RPMI8226 (cell line): ENCODE data around the gene POFUT2.
A peak's percentile ranks its signal among the peaks of the same experiment; 100 is the strongest.

Experiments used
- DNase-seq: peaks from one replicate; pipeline ENCODE4 v3.0.0-alpha.2; 2015

POFUT2 gene, protein sequence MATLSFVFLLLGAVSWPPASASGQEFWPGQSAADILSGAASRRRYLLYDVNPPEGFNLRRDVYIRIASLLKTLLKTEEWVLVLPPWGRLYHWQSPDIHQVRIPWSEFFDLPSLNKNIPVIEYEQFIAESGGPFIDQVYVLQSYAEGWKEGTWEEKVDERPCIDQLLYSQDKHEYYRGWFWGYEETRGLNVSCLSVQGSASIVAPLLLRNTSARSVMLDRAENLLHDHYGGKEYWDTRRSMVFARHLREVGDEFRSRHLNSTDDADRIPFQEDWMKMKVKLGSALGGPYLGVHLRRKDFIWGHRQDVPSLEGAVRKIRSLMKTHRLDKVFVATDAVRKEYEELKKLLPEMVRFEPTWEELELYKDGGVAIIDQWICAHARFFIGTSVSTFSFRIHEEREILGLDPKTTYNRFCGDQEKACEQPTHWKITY

DNA sequence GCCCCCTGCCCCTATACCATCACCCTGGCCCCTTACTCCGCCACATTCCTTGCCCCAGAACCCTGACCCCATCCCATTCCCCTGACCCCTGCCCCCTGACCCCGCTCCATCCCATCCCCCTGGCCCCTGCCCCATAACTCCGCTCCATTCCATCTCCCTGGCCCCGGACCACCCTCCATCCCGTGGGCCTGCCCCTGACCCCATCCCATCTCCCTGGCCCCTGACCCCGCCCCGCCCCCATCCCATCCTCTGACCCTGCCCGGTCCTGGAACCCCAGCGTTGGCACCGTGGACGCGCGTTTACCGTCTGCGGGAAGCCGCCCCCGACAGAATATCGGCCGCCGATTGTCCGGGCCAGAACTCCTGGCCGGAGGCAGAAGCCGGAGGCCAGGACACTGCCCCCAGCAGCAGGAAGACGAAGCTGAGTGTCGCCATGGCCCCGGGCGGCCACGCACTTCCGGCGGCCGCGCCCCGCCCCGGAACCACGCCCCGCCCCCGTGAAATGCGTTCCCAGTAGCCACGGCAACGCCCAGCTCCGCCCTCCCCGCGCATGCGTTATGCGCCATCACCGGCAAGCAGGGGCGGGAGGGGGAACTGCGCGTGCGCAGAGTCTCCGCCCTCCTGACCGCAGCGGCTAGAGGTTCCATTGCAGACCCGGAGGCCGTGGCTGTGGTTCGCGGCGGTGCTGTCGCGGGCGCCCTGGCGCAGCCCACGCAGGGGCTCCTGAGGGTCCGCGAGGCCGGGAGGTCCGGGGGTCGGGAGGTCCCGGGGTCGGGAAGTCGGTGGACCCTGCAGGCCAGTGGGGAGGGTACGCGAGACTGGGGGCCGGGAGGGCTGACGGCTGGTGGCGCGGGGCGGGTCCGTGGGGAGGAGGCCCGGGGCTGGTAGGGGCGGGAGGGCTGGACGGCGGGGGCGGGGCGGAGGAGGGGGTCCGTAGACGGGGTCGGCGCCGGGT is at the start of gene POFUT2:
POFUT2 (minus strand) TSS at position 458 of the 954 bp plus-strand sequence; CDS start at position 434, 24 bp downstream.
- peak; percentile 98 for DNase-seq

DNA sequence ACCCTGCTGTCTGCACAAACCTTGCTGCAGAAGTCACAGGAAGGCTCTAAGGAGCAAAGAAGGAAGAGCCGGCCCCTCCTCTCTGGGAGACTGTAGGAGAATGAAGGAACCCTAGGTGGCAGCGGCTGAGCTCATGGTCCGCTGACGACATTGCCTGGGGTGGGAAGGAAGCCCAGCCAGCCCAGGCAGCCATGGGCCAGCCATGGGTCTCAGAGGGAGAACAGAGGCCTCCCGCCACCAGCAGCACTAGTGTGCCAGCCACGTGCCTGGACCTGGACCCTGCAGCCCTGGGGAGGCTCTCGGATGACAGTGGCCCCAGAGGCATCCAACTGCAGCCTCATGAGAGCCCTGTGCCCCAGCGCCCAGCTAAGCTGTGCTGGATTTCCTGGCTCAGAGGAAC is 49.2 kb upstream of the POFUT2 start:
- no peak for DNase-seq

DNA sequence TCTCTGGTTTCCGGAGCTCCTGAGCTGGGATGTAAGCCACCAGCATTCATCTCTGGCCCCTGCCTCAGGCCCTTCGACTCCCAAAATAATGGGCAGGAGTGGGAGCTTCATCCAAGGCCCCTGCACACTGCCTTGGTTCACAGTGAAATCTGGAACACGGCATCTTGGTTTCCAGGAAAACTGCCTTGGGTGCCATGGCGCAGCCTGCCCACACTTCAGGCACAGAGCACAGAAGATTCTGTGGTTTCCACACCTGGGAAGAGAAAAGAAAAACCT is 48.8 kb upstream of the POFUT2 start:
- DNase-seq, result no peak

DNA sequence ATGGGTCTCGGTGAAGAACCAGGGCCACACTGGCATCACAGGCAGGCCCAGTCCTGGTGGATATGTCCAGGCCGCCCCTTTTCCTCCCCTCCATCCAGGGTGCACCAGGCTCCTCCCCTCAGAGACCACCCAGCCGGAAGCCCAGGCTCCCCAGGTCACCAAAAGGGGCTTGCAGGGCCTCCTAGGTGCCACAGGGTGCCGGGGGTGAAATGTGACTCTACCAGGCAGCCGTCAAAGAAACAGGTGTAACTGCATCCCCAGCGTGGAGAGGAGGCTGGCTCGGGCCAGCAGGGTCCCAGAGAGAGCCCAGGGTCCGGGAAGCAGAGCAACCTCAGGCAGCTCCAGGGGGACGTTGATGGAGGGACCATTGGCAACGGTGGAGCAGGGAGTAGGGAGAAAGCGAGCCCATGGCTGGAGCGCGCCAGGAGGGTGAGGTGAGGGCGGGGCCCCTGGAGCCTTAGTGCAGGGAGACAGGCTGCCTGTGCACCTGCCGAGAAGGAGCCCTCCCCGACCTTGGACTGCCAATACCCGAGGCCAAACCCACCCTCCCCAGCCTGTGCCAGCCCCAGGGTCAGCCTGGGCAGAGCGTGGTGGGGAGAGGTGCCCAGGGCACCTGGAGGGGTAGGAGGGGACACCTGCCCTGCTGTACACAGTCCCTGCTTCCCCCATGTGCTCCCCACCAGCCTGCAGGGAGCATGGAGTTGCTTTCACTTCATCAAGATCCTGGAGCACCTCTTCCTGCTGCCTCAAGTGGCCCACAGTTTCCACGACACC is 48.3 kb upstream of the POFUT2 start:
- no peak for DNase-seq

DNA sequence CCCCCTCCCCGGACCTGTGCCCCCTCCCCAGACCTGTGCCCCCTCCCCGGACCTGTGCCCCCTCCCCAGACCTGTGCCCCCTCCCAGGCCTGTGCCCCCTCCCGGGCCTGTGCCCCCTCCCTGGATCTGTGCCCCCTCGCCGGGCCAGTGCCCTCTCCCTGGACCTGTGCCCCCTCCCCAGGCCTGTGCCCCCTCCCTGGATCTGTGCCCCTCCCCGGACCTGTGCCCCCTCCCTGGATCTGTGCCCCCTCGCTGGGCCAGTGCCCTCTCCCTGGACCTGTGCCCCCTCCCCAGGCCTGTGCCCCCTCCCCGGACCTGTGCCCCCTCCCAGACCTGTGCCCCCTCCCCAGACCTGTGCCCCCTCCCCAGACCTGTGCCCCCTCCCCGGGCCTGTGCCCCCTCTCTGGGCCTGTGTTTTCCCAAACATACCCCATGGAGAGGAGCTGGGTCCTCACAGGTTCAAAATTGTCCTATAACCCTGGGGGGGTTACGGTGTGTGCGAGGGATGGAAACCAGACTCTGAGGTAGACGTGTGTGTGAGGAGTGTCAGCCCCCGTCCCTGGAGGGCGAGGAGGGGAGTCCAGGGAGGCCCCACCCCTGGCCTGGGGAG is 47.6 kb upstream of the POFUT2 start:
- no peak for DNase-seq

DNA sequence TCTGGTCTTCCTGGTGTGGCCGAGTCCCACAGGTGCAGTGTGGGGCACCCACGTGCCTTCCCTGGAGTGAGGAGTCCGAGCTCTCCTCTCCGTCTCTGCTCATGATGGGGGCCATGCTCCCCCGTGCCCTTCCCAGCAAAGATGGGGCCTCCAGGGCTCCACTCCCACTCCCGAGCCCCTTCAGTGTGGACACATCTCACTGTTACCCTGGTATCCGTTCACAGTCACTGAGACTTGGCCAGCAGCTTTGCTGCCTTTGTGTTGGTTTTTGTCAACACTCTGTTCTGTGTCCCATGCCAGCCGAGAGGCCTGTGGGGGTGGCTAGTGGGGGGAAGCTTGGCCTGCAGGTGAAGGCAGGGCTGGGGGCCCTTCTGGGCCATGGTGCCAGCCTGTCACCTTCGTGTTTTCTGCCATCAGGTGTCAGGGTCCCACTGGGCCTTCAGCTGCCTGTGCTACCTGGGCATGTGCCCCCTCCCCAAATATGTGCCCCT is 46.9 kb upstream of the POFUT2 start:
- DNase-seq, result no peak

DNA sequence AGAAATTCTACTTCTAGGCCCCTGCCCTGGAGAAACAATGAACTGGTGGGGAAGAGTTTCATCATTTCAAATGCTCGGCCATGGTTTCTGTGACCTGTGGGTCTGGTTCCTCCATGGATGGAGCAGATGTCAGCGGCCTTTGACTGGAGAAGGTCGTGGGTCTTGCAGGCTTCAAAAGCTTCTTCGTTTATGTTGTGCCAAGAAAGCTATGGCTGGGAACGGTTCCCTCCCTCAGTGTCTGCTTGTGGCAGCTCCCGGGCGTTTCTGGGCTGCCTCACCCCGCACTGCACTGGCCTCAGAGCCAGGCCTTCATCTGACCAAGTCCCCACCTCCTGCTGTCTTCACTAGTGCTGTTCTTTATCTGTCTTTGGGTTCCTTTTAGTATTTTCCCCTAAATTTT is 46.4 kb upstream of the POFUT2 start:
- DNase-seq, result no peak

DNA sequence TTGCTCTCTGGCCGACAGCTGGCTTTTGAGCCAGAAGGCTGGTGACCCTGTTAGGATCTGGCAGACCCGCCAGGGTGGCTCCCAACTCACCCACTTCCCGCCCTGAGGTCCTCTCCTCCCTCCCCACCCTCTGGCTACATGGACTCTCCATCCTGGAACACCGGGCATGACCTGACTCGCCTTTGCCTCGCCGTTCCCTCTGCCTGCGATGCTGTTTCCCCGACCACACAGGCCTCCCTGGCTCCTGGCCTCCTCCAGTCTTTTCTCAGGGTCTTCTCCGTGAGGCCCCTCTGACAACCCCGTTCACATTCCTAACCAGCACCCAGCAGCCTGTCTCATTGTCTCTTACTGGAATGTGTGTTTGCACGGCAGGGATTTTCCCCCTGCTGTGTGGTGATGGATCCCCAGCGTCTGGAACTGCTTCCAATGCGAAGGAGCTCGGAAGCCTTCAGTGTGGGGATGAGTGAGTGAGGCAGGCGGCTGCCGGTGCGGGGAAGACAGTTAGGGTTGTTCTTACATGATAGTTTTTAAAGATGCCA is 46.0 kb upstream of the POFUT2 start:
- DNase-seq, result no peak

DNA sequence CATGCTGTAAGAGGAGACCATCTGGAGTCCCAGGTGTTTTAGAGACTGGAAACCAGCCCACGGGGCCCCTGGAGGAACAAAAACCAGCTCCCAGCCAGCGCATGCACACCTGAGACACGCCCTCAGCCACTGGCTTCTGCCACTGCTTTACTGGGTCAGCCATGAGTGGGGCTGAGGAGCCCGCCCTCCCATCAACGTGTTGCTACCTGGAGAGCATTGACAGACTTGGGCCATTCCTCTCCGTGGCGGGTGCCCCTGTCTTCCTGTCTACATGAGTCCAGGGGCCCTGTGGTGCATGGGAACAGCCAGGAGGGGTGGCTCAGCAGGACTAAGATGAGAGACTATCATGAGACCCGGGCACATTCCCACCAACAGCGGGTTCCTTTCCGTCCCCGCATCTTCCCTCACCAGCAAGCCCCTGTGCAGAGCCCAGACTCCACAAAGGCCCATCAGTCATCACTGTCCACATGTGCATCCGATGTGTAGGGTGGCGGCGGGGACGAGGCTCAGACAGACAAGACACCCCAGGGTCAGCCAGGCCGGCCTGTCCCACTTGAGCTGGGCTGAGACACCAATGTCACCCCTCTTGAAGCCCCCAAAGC is 45.4 kb upstream of the POFUT2 start:
- DNase-seq, result peak; percentile 77

DNA sequence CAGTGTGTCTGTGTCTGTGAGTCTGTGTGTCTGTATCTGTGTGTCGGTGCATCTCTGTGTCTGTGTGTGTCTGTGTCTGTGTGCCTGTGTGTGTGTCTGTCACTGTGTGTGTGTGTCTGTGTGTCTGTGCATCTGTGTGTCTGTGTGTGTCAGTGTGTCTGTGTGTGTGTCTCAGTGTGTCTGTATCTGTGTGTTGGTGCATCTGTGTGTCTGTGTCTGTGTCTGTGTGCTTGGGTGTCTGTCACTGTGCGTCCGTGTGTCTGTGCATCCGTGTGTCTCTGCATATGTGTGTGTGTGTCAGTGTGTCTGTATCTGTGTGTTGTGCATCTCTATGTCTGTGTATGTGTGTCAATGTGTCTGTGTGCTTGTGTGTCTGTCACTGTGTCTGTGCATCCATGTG is 44.7 kb upstream of the POFUT2 start:
- DNase-seq, result no peak

DNA sequence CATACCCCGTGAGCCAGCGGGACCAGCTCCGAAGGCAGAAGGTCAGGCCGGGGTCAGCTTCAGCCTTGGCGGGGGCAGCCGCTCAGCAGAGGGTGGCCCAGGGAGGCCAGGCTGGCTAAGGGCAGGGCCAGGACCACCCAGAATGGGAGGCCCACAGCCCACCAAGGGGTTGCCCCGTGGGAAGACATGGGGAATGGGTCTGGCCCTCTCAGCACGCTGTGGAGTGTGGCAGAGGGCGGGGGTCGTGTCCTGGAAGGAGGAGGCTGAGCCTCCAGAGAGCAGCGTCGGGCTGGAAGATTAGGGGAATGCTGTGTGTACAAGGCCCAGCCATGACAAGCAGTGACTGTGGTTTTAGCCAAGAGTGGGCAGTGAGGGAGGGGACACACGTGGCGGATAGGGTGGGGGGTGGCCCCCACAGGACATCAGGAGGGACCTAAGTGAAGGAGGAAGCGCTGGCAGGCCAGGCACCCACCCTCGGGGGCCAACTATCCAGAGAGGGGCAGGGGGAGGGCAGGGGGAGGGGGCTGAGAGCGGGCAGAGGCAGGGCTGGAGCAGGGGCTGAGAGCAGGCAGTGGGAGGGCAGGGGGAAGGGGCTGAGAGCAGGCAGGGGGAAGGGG is 43.9 kb upstream of the POFUT2 start:
- DNase-seq, result no peak

DNA sequence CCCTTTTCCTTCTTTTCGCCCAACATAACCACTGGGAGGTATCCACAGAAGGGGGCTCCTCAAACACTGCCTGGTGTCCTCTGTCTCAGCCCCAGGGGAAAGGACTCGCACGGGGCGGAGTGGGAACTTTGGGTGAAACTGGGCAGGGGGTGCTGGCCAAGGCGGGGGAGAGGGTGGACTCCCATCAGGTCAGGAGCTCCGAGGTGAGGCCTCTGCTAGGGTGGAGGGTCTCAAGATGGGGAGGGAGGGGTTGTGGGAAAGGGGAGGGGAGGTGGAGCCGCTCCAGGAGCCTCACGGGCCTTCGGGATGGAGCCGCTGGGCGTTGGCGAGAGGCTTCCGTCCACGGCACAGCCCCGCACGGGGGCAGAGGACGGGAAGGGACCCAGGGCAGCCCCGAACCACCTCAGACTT is 43.2 kb upstream of the POFUT2 start:
- DNase-seq, result no peak

DNA sequence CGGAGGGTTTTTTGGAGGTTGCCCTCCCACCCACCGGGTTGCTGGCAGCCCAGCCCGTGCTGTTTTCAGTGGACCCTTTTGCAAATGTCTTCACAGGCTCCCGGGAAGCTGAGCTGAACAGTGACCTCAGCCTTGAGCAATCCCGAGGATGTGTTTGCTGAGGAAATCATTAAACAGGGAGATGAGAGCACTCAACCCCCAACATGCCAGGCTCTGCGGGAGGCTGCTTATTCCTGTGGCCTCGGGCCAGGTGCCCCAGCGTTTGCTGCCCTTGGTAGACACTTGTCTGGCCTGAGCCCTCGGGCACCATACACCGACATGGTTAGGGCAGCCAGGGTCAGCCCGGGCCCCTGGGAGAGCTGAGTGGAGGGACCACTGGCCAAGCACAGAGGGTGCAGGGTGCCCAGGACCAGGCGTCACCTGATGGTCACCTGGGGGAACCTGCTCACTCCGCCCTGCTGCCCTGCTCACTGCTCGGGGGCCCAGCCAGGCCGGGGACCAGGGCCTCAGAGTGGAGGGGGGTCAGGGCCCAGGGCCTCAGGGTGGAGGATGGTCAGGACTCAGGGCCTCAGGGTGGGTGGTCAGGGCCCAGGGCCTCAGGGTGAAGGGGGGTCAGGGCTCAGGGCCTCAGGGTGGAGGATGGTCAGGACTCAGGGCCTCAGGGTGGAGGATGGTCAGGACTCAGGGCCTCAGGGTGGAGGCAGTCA is 42.5 kb upstream of the POFUT2 start:
- DNase-seq, result no peak

DNA sequence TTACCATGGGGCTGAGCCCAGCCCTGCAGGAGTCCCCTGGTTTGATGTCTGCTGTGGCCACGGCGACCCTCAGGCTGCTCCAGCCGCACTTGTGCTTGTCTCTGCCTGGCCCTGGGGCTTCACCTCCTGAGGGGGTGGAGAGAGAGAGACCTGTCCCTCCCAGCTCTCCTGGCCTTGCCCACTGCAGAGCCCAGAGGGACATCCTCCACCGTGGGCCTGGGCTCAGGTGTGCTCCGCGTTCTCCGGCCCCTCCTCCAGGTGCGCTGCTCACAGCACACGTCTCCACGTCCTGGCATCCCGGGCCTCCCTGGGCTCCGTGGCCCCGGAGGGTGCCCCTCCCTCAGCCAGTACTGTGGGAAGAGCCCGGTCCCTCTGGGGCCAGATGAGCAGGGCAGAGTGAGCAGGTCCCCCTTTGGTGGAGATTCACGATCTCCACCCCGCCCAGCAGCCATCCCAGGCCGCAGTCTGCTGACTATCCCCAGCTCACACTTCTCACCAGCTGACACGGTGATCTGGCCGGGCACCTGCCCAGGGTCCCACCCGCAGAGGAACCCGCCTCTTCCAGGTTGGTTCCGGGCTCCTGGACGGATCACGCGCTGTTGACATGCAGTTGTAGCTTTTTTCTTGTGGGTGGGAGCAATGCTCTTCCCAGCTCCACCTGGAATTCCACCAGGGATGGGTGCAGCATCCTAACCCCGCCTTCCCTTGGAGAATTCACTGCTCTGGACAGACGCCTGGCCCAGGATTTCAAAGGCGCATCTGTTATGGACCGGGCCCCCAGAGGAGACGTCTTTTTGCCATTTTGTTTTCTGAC is 41.8 kb upstream of the POFUT2 start:
- DNase-seq, result no peak

DNA sequence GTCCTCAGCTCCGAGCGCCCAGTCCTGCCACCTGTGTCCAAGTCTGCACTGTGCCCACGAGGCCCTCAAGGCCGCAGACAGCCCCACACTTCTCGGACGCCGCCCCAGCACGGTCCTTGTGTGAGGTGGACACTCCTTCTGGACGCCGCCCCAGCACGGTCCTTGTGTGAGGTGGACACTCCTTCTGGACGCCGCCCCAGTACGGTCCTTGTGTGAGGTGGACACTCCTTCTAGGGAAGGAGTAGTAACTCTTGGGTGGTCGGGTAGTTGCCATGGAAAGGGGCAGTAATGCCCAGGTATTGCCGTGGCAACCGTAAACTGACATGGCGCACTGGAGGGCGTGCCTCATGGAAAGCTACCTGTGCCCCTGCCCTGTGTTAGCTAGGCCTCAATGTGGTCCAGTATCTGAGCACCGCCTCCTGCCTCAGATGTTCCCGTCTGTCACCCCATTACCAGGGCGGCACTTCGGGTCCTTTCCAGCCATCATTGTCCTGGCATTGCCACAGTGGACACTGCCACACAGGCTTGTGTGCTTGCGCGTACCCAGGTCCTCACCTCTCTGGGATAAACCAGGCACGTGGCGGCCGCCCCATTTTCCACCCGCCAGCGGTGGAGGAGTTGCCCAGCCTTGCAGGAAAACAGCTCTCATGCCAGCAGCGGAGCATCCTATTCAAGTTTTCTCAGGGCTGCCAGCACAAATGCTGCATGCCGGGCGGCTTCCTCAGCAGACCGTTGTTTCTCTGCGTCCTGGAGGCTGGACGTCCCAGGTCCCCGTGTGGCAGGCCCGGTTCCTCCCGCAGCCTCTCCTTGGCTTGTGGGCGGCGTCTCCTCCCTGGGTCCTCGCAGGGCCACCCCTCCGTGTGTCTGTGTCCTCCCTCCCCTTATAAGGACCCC is 40.8 kb upstream of the POFUT2 start:
- no peak for DNase-seq

DNA sequence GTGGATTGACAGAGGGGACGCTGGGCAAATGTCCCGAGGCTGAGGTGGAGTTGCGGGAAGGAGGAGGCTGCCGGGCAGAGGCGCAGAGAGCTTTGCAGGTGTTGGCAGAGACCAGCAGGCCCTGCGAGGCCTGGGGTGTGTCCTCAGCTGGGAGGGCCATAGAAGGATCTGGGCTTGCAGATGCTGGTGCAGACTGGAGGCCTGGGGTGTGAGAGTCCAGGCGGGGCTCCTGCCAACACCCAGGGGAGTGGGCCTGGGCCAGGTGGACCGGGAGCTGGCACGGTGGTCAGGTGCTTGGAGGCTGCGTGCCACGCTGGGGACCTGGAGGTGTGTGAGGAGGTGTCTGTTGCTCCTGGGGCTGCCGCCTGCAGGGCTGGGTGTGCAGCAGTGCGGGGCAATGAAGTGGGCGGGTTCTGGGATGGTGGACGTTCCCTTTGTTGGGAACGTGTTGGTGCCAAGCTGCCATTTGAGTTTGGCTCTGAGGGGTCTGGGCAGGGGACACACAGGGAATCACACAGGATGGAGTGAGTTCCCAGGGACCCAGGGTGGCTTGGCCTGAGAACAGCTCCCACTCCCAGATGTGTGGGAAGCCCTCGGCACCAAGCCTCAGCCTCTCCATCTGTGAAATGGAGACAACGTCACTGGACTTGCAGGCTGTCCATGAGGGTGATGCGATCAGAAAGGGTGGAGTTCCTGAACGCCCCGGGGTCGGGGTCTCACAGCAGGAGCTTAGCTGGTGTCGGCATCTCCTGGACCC is 39.9 kb upstream of the POFUT2 start:
- peak; percentile 80 for DNase-seq

DNA sequence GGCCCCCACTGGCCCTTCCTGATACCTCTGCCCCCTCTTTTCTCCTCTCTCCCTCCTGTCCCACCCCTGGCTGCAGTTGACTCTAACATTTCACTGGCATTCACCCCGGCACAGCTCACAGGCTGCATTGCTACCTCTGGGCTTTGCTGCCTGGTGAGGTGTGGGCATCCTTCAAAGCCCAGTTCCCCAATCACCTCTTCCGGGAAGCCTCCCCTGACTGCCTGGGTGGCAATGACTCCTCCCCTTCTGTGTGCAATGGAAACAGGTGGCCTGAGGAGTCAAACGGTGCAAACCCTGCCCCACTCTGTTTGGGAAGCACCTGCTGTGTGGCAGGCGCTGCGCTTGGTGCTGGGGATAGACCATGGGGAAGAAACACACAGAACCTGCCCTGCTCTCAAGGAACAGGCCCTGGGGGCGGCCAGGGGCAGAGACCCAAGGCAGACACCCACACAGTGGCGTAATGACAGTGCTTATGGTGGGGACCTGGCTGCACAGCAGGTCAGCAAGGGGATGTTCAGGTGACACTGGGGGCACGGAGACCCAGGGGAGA is 39.3 kb upstream of the POFUT2 start:
- DNase-seq, result peak; percentile 85
